NB4 (cell line): ENCODE results near the gene CTXND1.

Experiments
- CTCF ChIP-seq: IDR thresholded peaks from one replicate; pipeline ENCODE4 v1.5.1; 2012; ENCODE audit warnings: low read depth, low read length
- MYC ChIP-seq: IDR thresholded peaks from 2 replicates; pipeline ENCODE4 v1.6.1; 2011; ENCODE audit warnings: low read depth, low read length

GRCh38 chr15:80179935-80180334 is 72.1 kb downstream of the CTXND1 start:
- no peak for TF ChIP-seq CTCF
- no peak for TF ChIP-seq MYC
